Measurements from ENCODE around the gene TF. TPM values are rescaled to one million over a fixed set of nuclear protein-coding genes. Genes with fewer than 3 reads are reported as not detected.

The TF gene
- total RNA-seq, 1 donor from 2014 or later: 4.4 TPM

DNA sequence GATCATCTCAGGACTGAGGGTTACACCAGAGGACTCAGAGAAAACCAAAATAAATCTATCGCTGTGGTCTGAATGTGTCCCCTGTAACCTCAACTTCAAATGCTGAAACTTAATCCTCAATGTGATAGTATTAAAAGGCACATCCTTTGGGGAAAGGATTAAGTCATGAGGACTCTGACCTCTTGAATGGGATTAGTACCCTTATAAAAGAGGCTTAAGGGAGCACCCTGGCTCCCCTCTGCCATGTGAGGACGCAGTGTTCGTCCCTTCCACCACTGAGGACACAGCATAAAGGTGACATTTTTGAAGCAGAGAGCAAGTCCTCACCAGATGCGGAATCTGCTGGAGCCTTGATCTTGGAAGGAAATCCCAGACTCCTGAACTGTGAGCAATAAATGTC is 98.9 kb downstream of the TF start:
- DNase-seq (ENCODE audit: low spot score, unreplicated experiment): no peak
- H3K27ac Mint-ChIP-seq: no peak overlapping the region

More for the DNA sequence above, 98.9 kb downstream of the TF start:
- H3K36me3 Mint-ChIP-seq (ENCODE audit: insufficient read depth): no peaks in the 10 kb centered on the region
- no peak for TF ChIP-seq CTCF (IDR thresholded peaks at IDR 0.05; ENCODE audit: unreplicated experiment)
- peaks cover 31% of the 10 kb centered on the region for H3K27me3 Mint-ChIP-seq
- H3K9me3 Mint-ChIP-seq (ENCODE audit: low read depth): no peaks in the 10 kb centered on the region
- peaks cover 8% of the 10 kb centered on the region for H3K4me1 Mint-ChIP-seq (ENCODE audit: low read depth)
- H3K4me3 Mint-ChIP-seq (ENCODE audit: low read depth): no peak overlapping the region

Other genes starting within 250 kb of the TF start
- 175 and 177 TPM in 2 replicates for gene CDV3, start 172.7 kb upstream of the TF start, total RNA-seq
- 51.8 and 56.9 TPM in 2 replicates for gene TOPBP1, start 84.5 kb upstream of the TF start, total RNA-seq
- 38.2 and 49.1 TPM in 2 replicates for gene SRPRB, start 59.4 kb downstream of the TF start, total RNA-seq
- gene RAB6B, start 149.5 kb downstream of the TF start, total RNA-seq: 10.5 and 12.9 TPM in 2 replicates